Measurements from ENCODE around the gene FAM193A.

DNA sequence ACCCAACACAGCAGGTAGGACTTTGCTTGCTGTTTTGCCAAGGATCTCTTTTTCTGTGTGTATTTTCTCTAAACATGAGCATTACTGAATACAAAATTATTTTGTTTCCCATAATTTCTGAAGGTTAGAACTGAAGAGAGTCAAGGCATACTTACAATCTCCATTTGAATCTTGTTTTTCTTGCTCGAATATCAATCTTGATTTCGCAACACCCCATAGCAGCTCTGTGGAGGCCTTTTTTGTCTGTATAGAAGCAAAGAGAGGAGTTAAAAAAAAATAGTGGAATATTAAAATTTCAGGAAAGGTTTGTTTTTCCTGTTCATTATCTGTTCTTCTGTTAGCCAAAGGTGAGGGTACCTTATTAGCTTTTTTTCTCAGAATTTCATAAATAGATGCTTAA, 126.8 kb downstream of the FAM193A start:
- TF ChIP-seq, protein P1, sequence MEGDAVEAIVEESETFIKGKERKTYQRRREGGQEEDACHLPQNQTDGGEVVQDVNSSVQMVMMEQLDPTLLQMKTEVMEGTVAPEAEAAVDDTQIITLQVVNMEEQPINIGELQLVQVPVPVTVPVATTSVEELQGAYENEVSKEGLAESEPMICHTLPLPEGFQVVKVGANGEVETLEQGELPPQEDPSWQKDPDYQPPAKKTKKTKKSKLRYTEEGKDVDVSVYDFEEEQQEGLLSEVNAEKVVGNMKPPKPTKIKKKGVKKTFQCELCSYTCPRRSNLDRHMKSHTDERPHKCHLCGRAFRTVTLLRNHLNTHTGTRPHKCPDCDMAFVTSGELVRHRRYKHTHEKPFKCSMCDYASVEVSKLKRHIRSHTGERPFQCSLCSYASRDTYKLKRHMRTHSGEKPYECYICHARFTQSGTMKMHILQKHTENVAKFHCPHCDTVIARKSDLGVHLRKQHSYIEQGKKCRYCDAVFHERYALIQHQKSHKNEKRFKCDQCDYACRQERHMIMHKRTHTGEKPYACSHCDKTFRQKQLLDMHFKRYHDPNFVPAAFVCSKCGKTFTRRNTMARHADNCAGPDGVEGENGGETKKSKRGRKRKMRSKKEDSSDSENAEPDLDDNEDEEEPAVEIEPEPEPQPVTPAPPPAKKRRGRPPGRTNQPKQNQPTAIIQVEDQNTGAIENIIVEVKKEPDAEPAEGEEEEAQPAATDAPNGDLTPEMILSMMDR (IDR thresholded peaks at IDR 0.05): no peak
- TF ChIP-seq POLR2A (IDR thresholded peaks at IDR 0.05): no peak
